DND-41 (cell line): Measurements from ENCODE around the gene PCDH8.

Source experiments
- EZH2 ChIP-seq: IDR thresholded peaks from 3 replicates; pipeline ENCODE4 v1.6.1; 2012; ENCODE audit warnings: borderline replicate concordance, low read depth, mild to moderate bottlenecking, moderate library complexity, low read length, inconsistent platforms; ENCODE audit not compliant: severe bottlenecking
- TF ChIP-seq, protein P1 (sequence below): IDR thresholded peaks from 2 replicates; pipeline ENCODE4 v1.5.1; 2012; ENCODE audit warnings: borderline replicate concordance, low read length, moderate library complexity, mild to moderate bottlenecking; ENCODE audit not compliant: poor library complexity, severe bottlenecking; ENCODE audit errors: extremely low read depth

DNA sequence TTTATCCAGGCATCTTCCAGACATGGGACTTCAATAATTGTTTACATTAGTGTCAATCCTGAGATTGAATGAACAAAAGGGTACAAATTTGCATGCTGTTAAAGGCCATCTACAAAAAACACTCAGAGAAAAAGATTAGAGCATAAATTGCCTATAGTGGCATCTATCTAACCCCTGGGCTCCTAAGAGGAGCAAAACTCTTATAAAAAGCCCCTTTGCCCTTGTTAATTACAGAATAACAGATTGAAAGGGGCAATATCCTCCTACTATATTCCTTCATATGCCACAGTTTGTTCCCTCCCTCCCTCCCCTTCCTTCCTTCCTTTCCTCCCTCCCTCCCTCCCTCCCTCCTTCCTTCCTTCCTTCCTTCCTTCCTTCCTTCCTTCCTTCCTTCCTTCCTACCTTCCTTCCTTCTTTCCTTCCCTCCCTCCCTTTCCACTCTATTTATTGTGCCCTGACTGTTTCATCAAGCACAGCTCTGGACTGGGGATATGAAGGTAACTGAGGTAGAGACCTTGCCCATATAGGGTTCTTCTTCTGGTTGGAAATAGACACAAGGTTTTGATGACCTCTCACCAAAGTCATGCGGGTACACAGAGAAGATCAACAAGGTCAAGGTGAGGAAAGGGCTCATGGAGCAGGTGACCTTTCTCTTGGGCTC is 49.5 kb downstream of the PCDH8 start:
- TF ChIP-seq, protein P1, sequence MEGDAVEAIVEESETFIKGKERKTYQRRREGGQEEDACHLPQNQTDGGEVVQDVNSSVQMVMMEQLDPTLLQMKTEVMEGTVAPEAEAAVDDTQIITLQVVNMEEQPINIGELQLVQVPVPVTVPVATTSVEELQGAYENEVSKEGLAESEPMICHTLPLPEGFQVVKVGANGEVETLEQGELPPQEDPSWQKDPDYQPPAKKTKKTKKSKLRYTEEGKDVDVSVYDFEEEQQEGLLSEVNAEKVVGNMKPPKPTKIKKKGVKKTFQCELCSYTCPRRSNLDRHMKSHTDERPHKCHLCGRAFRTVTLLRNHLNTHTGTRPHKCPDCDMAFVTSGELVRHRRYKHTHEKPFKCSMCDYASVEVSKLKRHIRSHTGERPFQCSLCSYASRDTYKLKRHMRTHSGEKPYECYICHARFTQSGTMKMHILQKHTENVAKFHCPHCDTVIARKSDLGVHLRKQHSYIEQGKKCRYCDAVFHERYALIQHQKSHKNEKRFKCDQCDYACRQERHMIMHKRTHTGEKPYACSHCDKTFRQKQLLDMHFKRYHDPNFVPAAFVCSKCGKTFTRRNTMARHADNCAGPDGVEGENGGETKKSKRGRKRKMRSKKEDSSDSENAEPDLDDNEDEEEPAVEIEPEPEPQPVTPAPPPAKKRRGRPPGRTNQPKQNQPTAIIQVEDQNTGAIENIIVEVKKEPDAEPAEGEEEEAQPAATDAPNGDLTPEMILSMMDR, result no peak
- TF ChIP-seq EZH2, result no peak
